ENCODE results near the gene KRTAP12-4. TPM values are rescaled to one million over a fixed set of nuclear protein-coding genes. Genes with fewer than 3 reads are reported as not detected.
"Not testable (repeated sequence)": the region's sequence is repeated elsewhere in the genome, so short reads cannot be mapped to it uniquely, and the experiment has no call there.

Gene KRTAP12-4
- total RNA-seq, 2 experiments from 2014 or later, result not detected

DNA sequence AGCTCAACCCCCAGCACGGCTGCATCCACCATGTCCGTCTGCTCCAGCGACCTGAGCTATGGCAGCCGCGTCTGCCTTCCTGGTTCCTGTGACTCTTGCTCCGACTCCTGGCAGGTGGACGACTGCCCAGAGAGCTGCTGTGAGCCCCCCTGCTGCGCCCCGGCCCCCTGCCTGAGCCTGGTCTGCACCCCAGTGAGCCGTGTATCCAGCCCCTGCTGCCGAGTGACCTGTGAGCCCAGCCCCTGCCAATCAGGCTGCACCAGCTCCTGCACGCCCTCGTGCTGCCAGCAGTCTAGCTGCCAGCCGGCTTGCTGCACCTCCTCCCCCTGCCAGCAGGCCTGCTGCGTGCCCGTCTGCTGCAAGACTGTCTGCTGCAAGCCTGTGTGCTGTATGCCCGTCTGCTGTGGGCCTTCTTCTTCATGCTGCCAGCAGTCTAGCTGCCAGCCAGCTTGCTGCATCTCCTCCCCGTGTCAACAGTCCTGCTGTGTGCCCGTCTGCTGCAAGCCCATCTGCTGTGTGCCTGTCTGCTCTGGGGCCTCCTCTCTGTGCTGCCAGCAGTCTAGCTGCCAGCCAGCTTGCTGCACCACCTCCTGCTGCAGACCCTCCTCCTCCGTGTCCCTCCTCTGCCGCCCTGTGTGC is 42.8 kb upstream of the KRTAP12-4 start, which contains the start of gene KRTAP10-12:
TSS of gene KRTAP10-12 (plus strand) at position 1 of the 639 bp plus-strand sequence. CDS start at position 31, 30 bp downstream.
- POLR2A ChIA-PET, result interaction anchor here (0.6 kb wide), 1 partner anchor 64 kb away, joined by 3 read pairs; no protein-coding TSS in a partner anchor

DNA sequence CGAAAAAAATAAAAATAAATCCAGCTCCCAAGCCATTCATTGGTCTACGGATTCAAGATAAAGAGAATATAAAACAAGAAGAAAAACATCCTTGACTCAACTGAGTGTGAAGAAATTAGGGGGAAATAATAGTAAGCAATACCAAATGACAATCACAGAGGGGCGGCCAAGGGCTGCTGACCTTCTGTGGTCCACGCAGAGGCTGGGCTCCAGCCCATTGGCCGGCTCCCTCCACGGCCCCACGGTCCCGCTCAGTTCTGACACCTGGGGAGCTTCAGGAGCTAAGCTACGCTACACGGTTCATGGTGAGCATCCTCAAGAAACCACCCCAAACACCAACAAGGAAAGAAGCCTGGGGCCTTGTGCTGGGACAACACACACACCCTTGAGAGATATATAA is 42.1 kb upstream of the KRTAP12-4 start:
- Mint-ChIP-seq H3K9me3 (ENCODE audit: insufficient read depth) (peaks cover 22% of the 10 kb centered on the region), H3K27me3 (ENCODE audit: low read depth) (peaks cover 45% of the 10 kb centered on the region), H3K36me3 (ENCODE audit: low read depth) (peaks cover 7% of the 10 kb centered on the region), H3K27ac (no peak overlapping the region), H3K4me1 (ENCODE audit: low read depth) (peaks cover 2% of the 10 kb centered on the region), H3K4me3 (no peak overlapping the region)
- DNase-seq (peak; percentile 14), ATAC-seq (no peak)
- POLR2A ChIA-PET, result interaction anchor here (0.6 kb wide), 1 partner anchor 63 kb away, joined by 3 read pairs; no protein-coding TSS in a partner anchor
- CTCF ChIA-PET, result no interaction called here

More for the DNA sequence above, 42.8 kb upstream of the KRTAP12-4 start, which contains the start of gene KRTAP10-12:
- ATAC-seq; H3K27ac Mint-ChIP-seq; DNase-seq; H3K4me3 Mint-ChIP-seq; H3K36me3 Mint-ChIP-seq (ENCODE audit: low read depth); CTCF ChIA-PET; H3K4me1 Mint-ChIP-seq (ENCODE audit: low read depth): not testable (repeated sequence)
- peaks cover 17% of the 10 kb centered on the region for H3K9me3 Mint-ChIP-seq (ENCODE audit: insufficient read depth)
- H3K27me3 Mint-ChIP-seq (ENCODE audit: low read depth), result peaks cover 45% of the 10 kb centered on the region

DNA sequence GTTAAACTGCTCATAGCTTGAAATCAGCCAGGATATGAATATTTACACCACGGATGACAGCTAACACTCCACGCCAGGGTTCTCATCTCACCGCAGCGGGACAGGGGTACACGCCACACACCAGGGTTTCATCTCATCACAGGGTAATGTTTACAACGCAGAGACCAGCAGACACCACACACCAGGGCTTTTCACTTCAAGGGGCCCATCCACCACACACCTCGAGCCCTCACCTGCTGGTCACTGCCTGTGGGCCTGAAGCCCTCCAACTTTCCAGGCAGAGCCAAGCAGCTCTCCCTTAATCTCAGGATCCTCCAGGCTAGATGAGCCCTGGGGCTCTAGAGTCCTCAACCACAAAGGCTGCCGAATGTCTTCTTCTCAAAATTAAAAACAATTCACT is 41.2 kb upstream of the KRTAP12-4 start:
- Mint-ChIP-seq H3K4me1 (ENCODE audit: low read depth) (peaks cover 2% of the 10 kb centered on the region), H3K9me3 (ENCODE audit: insufficient read depth) (peaks cover 24% of the 10 kb centered on the region), H3K27me3 (ENCODE audit: low read depth) (peaks cover 44% of the 10 kb centered on the region), H3K27ac (no peak overlapping the region), H3K36me3 (ENCODE audit: low read depth) (peaks cover 7% of the 10 kb centered on the region), H3K4me3 (no peak overlapping the region)
- POLR2A ChIA-PET, result no interaction called here
- ATAC-seq, result no peak
- DNase-seq, result no peak
- CTCF ChIA-PET, result no interaction called here

DNA sequence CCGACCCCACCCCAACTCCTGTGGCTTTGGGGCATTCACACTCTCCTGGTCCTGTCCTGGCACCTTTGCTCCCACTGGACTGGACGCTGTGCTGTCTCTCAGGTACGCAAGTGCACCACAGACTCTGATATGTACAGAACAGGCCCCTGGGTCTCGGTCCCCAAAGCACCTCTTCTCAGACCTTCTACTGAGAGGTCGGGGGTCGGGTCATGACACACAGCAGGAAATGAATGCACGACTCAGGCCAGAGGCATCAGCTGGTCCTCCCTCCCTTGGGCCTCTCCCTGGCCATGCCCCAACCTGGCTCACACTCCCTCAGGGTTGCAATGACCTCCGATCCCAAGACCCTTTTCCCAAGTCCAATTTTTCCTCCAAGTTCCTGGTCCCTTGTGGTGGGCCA is 40.7 kb upstream of the KRTAP12-4 start:
- Mint-ChIP-seq H3K4me3 (no peak overlapping the region), H3K27ac (no peak overlapping the region), H3K9me3 (ENCODE audit: insufficient read depth) (peaks cover 24% of the 10 kb centered on the region), H3K36me3 (ENCODE audit: low read depth) (peaks cover 7% of the 10 kb centered on the region), H3K4me1 (ENCODE audit: low read depth) (peaks cover 2% of the 10 kb centered on the region), H3K27me3 (ENCODE audit: low read depth) (peaks cover 46% of the 10 kb centered on the region)
- ChIA-PET CTCF (no interaction called here), POLR2A (no interaction called here)
- DNase-seq, result peak; percentile 17
- ATAC-seq, result no peak

DNA sequence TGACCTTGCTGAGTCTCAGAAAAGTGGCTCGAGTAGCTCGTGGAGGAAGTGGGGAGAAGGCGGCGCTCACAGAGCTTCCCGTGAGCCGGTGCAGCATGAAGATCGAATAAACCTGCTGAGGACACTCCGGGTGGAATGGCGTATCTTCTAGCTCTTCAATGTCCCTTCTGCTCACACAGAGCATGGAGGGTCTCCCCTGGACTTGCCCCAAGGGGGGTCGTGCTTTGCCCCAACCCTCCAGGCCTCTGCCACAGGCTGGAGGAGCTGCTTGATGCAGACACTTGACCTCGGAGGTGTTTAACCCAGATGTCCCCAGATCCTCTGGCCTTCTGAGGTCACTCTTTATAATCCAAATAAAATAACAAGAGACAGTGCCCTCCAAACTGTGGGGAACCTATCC is 40.3 kb upstream of the KRTAP12-4 start:
- no peak overlapping the region for H3K27ac Mint-ChIP-seq
- POLR2A ChIA-PET, result no interaction called here
- DNase-seq (peak; percentile 19), ATAC-seq (no peak)
- peaks cover 7% of the 10 kb centered on the region for H3K36me3 Mint-ChIP-seq (ENCODE audit: low read depth)
- H3K27me3 Mint-ChIP-seq (ENCODE audit: low read depth), result peaks cover 45% of the 10 kb centered on the region
- peaks cover 24% of the 10 kb centered on the region for H3K9me3 Mint-ChIP-seq (ENCODE audit: insufficient read depth)
- no peak overlapping the region for H3K4me3 Mint-ChIP-seq
- H3K4me1 Mint-ChIP-seq (ENCODE audit: low read depth), result peaks cover 2% of the 10 kb centered on the region
- CTCF ChIA-PET, result no interaction called here

- DNase-seq (no peak), ATAC-seq (no peak)
- H3K36me3 Mint-ChIP-seq (ENCODE audit: low read depth), result peaks cover 7% of the 10 kb centered on the region
- peaks cover 33% of the 10 kb centered on the region for H3K27me3 Mint-ChIP-seq (ENCODE audit: low read depth)
- POLR2A ChIA-PET, result no interaction called here
- H3K4me3 Mint-ChIP-seq, result no peak overlapping the region
- H3K4me1 Mint-ChIP-seq (ENCODE audit: low read depth), result peaks cover 2% of the 10 kb centered on the region
- no peak overlapping the region for H3K27ac Mint-ChIP-seq
- H3K9me3 Mint-ChIP-seq (ENCODE audit: insufficient read depth), result peaks cover 24% of the 10 kb centered on the region
- CTCF ChIA-PET, result no interaction called here
These were observed 38.5 kb upstream of the KRTAP12-4 start for GRCh38 chr21:44692798-44693512.

DNA sequence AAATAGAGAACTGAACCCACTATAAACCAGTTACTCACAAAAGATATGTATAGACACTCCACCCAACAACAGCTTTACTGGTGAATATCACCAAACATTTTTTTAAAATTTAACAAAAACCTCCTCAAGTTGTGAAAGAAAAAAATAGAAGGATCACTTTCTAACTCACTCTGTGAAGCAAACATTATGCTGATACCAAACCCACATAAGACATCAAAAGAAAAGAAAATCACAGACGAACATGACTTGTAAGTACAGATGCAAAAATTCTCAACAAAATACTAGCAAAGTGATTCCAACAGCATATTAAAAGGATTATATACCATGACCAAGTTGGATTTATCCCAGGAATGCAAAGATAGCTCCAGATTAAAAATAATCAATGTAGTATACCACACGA is 37.2 kb upstream of the KRTAP12-4 start:
- Mint-ChIP-seq H3K27ac (no peak overlapping the region), H3K4me1 (ENCODE audit: low read depth) (peaks cover 5% of the 10 kb centered on the region), H3K36me3 (ENCODE audit: low read depth) (peaks cover 7% of the 10 kb centered on the region), H3K4me3 (no peak overlapping the region), H3K9me3 (ENCODE audit: insufficient read depth) (peaks cover 24% of the 10 kb centered on the region), H3K27me3 (ENCODE audit: low read depth) (peaks cover 21% of the 10 kb centered on the region)
- ATAC-seq (no peak), DNase-seq (no peak)
- ChIA-PET POLR2A (no interaction called here), CTCF (interaction anchor here (1.0 kb wide), 2 partner anchors 34 to 102 kb away, joined by 3 to 5 read pairs; partner anchors contain the start of gene KRTAP12-3)

GRCh38 chr21:44689740-44690139 is 35.3 kb upstream of the KRTAP12-4 start:
- CTCF ChIA-PET; H3K4me3 Mint-ChIP-seq; H3K27ac Mint-ChIP-seq; POLR2A ChIA-PET; ATAC-seq; DNase-seq; H3K36me3 Mint-ChIP-seq (ENCODE audit: low read depth): not testable (repeated sequence)
- Mint-ChIP-seq H3K9me3 (ENCODE audit: insufficient read depth) (peaks cover 24% of the 10 kb centered on the region), H3K27me3 (ENCODE audit: low read depth) (peaks cover 18% of the 10 kb centered on the region), H3K4me1 (ENCODE audit: low read depth) (peaks cover 11% of the 10 kb centered on the region)

- Mint-ChIP-seq H3K27ac (no peak overlapping the region), H3K27me3 (ENCODE audit: low read depth) (peaks cover 16% of the 10 kb centered on the region), H3K9me3 (ENCODE audit: insufficient read depth) (peaks cover 10% of the 10 kb centered on the region), H3K36me3 (ENCODE audit: low read depth) (peaks cover 4% of the 10 kb centered on the region), H3K4me3 (no peak overlapping the region), H3K4me1 (ENCODE audit: low read depth) (peaks cover 9% of the 10 kb centered on the region)
- DNase-seq (no peak), ATAC-seq (no peak)
- ChIA-PET CTCF (no interaction called here), POLR2A (no interaction called here)
These were observed 33.2 kb upstream of the KRTAP12-4 start for GRCh38 chr21:44687671-44688070.

GRCh38 chr21:44686843-44687561 is 32.5 kb upstream of the KRTAP12-4 start:
- ChIA-PET POLR2A (no interaction called here), CTCF (no interaction called here)
- no peaks in the 10 kb centered on the region for H3K36me3 Mint-ChIP-seq (ENCODE audit: low read depth)

DNA sequence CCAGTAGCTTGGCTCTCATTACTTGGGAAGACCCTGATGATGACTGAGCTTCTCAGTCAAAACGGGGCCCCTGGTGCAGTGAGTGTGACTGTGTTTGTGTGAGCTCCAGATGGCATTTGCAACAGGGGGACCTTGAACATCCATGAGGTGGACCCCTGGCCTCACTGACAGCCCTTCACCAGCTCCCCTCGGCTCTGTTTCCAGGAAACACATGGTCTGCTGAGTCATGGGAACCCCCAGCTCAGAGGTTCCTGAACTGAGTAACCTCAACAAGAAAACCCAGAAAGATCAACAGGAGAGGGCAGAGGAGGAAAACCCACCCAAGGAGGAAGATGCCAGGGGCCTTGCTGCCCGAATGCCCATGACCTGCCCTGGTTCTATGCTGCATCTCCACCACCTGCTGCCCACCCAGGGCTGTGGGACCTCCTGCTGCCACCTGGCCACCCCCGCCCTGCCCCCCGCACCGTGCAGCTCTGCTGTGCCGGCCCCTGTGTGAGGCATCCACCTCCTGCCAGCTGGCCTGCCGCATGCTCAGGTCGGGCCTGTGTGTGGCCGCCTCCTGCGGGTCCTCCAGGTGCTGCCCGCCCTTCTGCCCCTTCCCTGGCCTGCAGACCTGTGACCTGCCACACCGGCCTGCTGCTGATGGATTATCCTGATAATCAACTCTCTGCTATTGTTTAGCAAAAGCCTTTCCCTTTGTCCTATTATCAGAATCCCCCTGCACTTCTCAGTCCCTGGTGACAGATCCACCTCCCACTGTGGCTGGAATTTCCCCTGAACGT is 31.7 kb upstream of the KRTAP12-4 start:
- Mint-ChIP-seq H3K9me3 (ENCODE audit: insufficient read depth) (no peaks in the 10 kb centered on the region), H3K27ac (no peak overlapping the region), H3K4me3 (no peak overlapping the region), H3K4me1 (ENCODE audit: low read depth) (peaks cover 9% of the 10 kb centered on the region), H3K36me3 (ENCODE audit: low read depth) (no peaks in the 10 kb centered on the region), H3K27me3 (ENCODE audit: low read depth) (peaks cover 8% of the 10 kb centered on the region)
- DNase-seq (peak; percentile 17), ATAC-seq (no peak)
- POLR2A ChIA-PET, result no interaction called here
- CTCF ChIA-PET, result no interaction called here

More at GRCh38 chr21:44686843-44687561, 32.5 kb upstream of the KRTAP12-4 start:
- Mint-ChIP-seq H3K9me3 (ENCODE audit: insufficient read depth) (peaks cover 4% of the 10 kb centered on the region), H3K27ac (no peak overlapping the region), H3K27me3 (ENCODE audit: low read depth) (peaks cover 14% of the 10 kb centered on the region), H3K4me3 (no peak overlapping the region), H3K4me1 (ENCODE audit: low read depth) (peaks cover 9% of the 10 kb centered on the region)
- DNase-seq (no peak), ATAC-seq (no peak)

Measured in activated CD8-positive, alpha-beta T cell treated with anti-CD3 and anti-CD28 coated beads, Interleukin-2, amount 10 ng/mL, durations not matched to agents 7 days and 5 days (primary cell).